Right hindlimb (tissue), 1 donor: ENCODE measurements around the gene DGKD.
"Not testable (repeated sequence)": the region's sequence is repeated elsewhere in the genome, so short reads cannot be mapped to it uniquely, and the experiment has no call there.

Experiments
- DNase-seq: peaks from one replicate; pipeline ENCODE4 v3.0.0-alpha.2; 2018

The DGKD gene

GRCh38 chr2:233387225-233387624 is 32.9 kb downstream of the DGKD start:
- no peak for DNase-seq

GRCh38 chr2:233387667-233388528 is 33.6 kb downstream of the DGKD start:
- DNase-seq, result peak; percentile 97

GRCh38 chr2:233389601-233390125 is 35.4 kb downstream of the DGKD start:
- DNase-seq, result no peak

- DNase-seq, result no peak
These were observed 41.4 kb downstream of the DGKD start for GRCh38 chr2:233395687-233396086.

GRCh38 chr2:233396726-233397665 is 42.7 kb downstream of the DGKD start:
- not testable (repeated sequence) for DNase-seq

GRCh38 chr2:233399306-233400225 is 45.3 kb downstream of the DGKD start:
- DNase-seq, result no peak

- no peak for DNase-seq
These were observed 46.0 kb downstream of the DGKD start for GRCh38 chr2:233400341-233400740.

GRCh38 chr2:233400961-233401360 is 46.7 kb downstream of the DGKD start:
- no peak for DNase-seq

GRCh38 chr2:233402346-233402745 is 48.1 kb downstream of the DGKD start:
- no peak for DNase-seq

GRCh38 chr2:233402789-233403188 is 48.5 kb downstream of the DGKD start:
- DNase-seq, result no peak

- DNase-seq, result no peak
These were observed 49.9 kb downstream of the DGKD start for GRCh38 chr2:233404222-233404621.

GRCh38 chr2:233406865-233407264 is 52.6 kb downstream of the DGKD start:
- no peak for DNase-seq

- no peak for DNase-seq
These were observed 53.5 kb downstream of the DGKD start for GRCh38 chr2:233407771-233408181.

GRCh38 chr2:233408366-233409285 is 54.3 kb downstream of the DGKD start:
- DNase-seq, result no peak

GRCh38 chr2:233409286-233409991 is 55.1 kb downstream of the DGKD start:
- DNase-seq, result no peak

GRCh38 chr2:233410196-233410760 is 56.0 kb downstream of the DGKD start:
- no peak for DNase-seq

GRCh38 chr2:233411162-233411561 is 56.9 kb downstream of the DGKD start:
- DNase-seq, result no peak

GRCh38 chr2:233412405-233412804 is 58.1 kb downstream of the DGKD start:
- no peak for DNase-seq

GRCh38 chr2:233413046-233413445 is 58.8 kb downstream of the DGKD start:
- DNase-seq, result no peak
